Central memory CD8-positive, alpha-beta T cell (primary cell): Measurements from ENCODE around the gene RB1.

ENCODE experiments used
- ATAC-seq: fragments of 150-1000 bp; cut with Tn5 transposase; replicated peaks from 2 replicates; pipeline ENCODE4 v1.10.0; 2022; ENCODE audit warnings: mild to moderate bottlenecking, moderate FRiP score, moderate number of reproducible peaks; ENCODE audit not compliant: poor library complexity, severe bottlenecking; ENCODE audit errors: extremely low read depth
- DNase-seq, 2 donors: peaks; one replicate each; pipeline ENCODE4 v3.0.0; 2021; ENCODE audit warnings: low spot score in 2 of 2
- H3K27ac Mint-ChIP-seq: one replicate; pipeline ENCODE4 v1.8.0; 2022; ENCODE audit warnings: low read depth, mild to moderate bottlenecking, moderate library complexity, mixed read lengths
- H3K27me3 Mint-ChIP-seq: one replicate; pipeline ENCODE4 v1.8.0; 2022; ENCODE audit warnings: mixed read lengths
- H3K36me3 Mint-ChIP-seq: one replicate; pipeline ENCODE4 v1.8.0; 2022; ENCODE audit warnings: mild to moderate bottlenecking, moderate library complexity, mixed read lengths; ENCODE audit not compliant: insufficient read depth
- H3K4me1 Mint-ChIP-seq: one replicate; pipeline ENCODE4 v1.8.0; 2022; ENCODE audit warnings: mixed read lengths
- H3K4me3 Mint-ChIP-seq: one replicate; pipeline ENCODE4 v1.8.0; 2022; ENCODE audit warnings: mild to moderate bottlenecking, moderate library complexity, mixed read lengths
- H3K9me3 Mint-ChIP-seq: one replicate; pipeline ENCODE4 v1.8.0; 2022; ENCODE audit warnings: mixed read lengths

Gene RB1

GRCh38 chr13:48268019-48268418 is 35.5 kb upstream of the RB1 start:
- Mint-ChIP-seq H3K27me3 (no peaks in the 10 kb centered on the region), H3K36me3 (peaks cover 19% of the 10 kb centered on the region), H3K4me1 (peaks cover 39% of the 10 kb centered on the region), H3K4me3 (no peak overlapping the region), H3K27ac (peak overlapping the region; percentile 44), H3K9me3 (no peaks in the 10 kb centered on the region)
- no peak for ATAC-seq
- no peak for DNase-seq

- Mint-ChIP-seq H3K4me3 (no peak overlapping the region), H3K9me3 (no peaks in the 10 kb centered on the region), H3K27ac (no peak overlapping the region), H3K4me1 (peaks cover 10% of the 10 kb centered on the region), H3K27me3 (no peaks in the 10 kb centered on the region), H3K36me3 (peaks cover 7% of the 10 kb centered on the region)
- no peak for DNase-seq
- ATAC-seq: no peak
These were observed 30.2 kb upstream of the RB1 start for GRCh38 chr13:48273346-48273745.

- Mint-ChIP-seq H3K36me3 (peaks cover 3% of the 10 kb centered on the region), H3K4me1 (no peaks in the 10 kb centered on the region), H3K9me3 (no peaks in the 10 kb centered on the region), H3K27me3 (no peaks in the 10 kb centered on the region), H3K27ac (no peak overlapping the region), H3K4me3 (no peak overlapping the region)
- DNase-seq (no peak), ATAC-seq (no peak)
These were observed 28.0 kb upstream of the RB1 start for GRCh38 chr13:48275507-48275906.

GRCh38 chr13:48278806-48279205 is 24.7 kb upstream of the RB1 start:
- no peaks in the 10 kb centered on the region for H3K36me3 Mint-ChIP-seq
- no peaks in the 10 kb centered on the region for H3K9me3 Mint-ChIP-seq
- no peak overlapping the region for H3K27ac Mint-ChIP-seq
- ATAC-seq (no peak), DNase-seq (no peak)
- H3K4me3 Mint-ChIP-seq: no peak overlapping the region
- H3K27me3 Mint-ChIP-seq: no peaks in the 10 kb centered on the region
- H3K4me1 Mint-ChIP-seq: no peaks in the 10 kb centered on the region

- no peaks in the 10 kb centered on the region for H3K4me1 Mint-ChIP-seq
- H3K27me3 Mint-ChIP-seq: no peaks in the 10 kb centered on the region
- ATAC-seq (no peak), DNase-seq (no peak)
- H3K27ac Mint-ChIP-seq: no peak overlapping the region
- H3K36me3 Mint-ChIP-seq: peaks cover 2% of the 10 kb centered on the region
- no peak overlapping the region for H3K4me3 Mint-ChIP-seq
- H3K9me3 Mint-ChIP-seq: no peaks in the 10 kb centered on the region
These were observed 22.0 kb upstream of the RB1 start for GRCh38 chr13:48281556-48281955.

GRCh38 chr13:48291730-48292129 is 11.8 kb upstream of the RB1 start:
- H3K4me1 Mint-ChIP-seq: no peaks in the 10 kb centered on the region
- no peaks in the 10 kb centered on the region for H3K36me3 Mint-ChIP-seq
- no peaks in the 10 kb centered on the region for H3K9me3 Mint-ChIP-seq
- DNase-seq (no peak), ATAC-seq (no peak)
- no peak overlapping the region for H3K27ac Mint-ChIP-seq
- H3K27me3 Mint-ChIP-seq: peaks cover 15% of the 10 kb centered on the region
- H3K4me3 Mint-ChIP-seq: no peak overlapping the region

GRCh38 chr13:48292650-48293049 is 10.9 kb upstream of the RB1 start:
- Mint-ChIP-seq H3K36me3 (no peaks in the 10 kb centered on the region), H3K27ac (no peak overlapping the region), H3K27me3 (peaks cover 15% of the 10 kb centered on the region), H3K4me1 (no peaks in the 10 kb centered on the region), H3K9me3 (no peaks in the 10 kb centered on the region), H3K4me3 (no peak overlapping the region)
- ATAC-seq: no peak
- no peak for DNase-seq

- no peak for DNase-seq
- no peak for ATAC-seq
- H3K36me3 Mint-ChIP-seq: no peaks in the 10 kb centered on the region
- no peak overlapping the region for H3K27ac Mint-ChIP-seq
- H3K4me3 Mint-ChIP-seq: no peak overlapping the region
- H3K9me3 Mint-ChIP-seq: no peaks in the 10 kb centered on the region
- no peaks in the 10 kb centered on the region for H3K27me3 Mint-ChIP-seq
- H3K4me1 Mint-ChIP-seq: no peaks in the 10 kb centered on the region
These were observed 8.9 kb upstream of the RB1 start for GRCh38 chr13:48294653-48295052.

GRCh38 chr13:48295271-48295670 is 8.3 kb upstream of the RB1 start:
- Mint-ChIP-seq H3K9me3 (no peaks in the 10 kb centered on the region), H3K27ac (no peak overlapping the region), H3K4me3 (no peak overlapping the region), H3K36me3 (no peaks in the 10 kb centered on the region), H3K27me3 (no peaks in the 10 kb centered on the region), H3K4me1 (no peaks in the 10 kb centered on the region)
- DNase-seq (no peak), ATAC-seq (no peak)

GRCh38 chr13:48296528-48296927 is 7.0 kb upstream of the RB1 start:
- no peak overlapping the region for H3K27ac Mint-ChIP-seq
- DNase-seq (no peak), ATAC-seq (no peak)
- H3K27me3 Mint-ChIP-seq: no peaks in the 10 kb centered on the region
- no peaks in the 10 kb centered on the region for H3K36me3 Mint-ChIP-seq
- no peaks in the 10 kb centered on the region for H3K9me3 Mint-ChIP-seq
- H3K4me1 Mint-ChIP-seq: no peaks in the 10 kb centered on the region
- no peak overlapping the region for H3K4me3 Mint-ChIP-seq

GRCh38 chr13:48297131-48297786 is 6.3 kb upstream of the RB1 start:
- H3K27ac Mint-ChIP-seq: no peak overlapping the region
- peaks cover under 1% of the 10 kb centered on the region for H3K4me1 Mint-ChIP-seq
- ATAC-seq (no peak), DNase-seq (no peak)
- no peaks in the 10 kb centered on the region for H3K36me3 Mint-ChIP-seq
- no peak overlapping the region for H3K4me3 Mint-ChIP-seq
- no peaks in the 10 kb centered on the region for H3K27me3 Mint-ChIP-seq
- no peaks in the 10 kb centered on the region for H3K9me3 Mint-ChIP-seq

- no peak overlapping the region for H3K4me3 Mint-ChIP-seq
- peaks cover 15% of the 10 kb centered on the region for H3K4me1 Mint-ChIP-seq
- H3K27me3 Mint-ChIP-seq: no peaks in the 10 kb centered on the region
- no peak for DNase-seq
- H3K9me3 Mint-ChIP-seq: no peaks in the 10 kb centered on the region
- no peak for ATAC-seq
- peaks cover 16% of the 10 kb centered on the region for H3K36me3 Mint-ChIP-seq
- no peak overlapping the region for H3K27ac Mint-ChIP-seq
These were observed 4.0 kb upstream of the RB1 start for GRCh38 chr13:48299591-48299990.

GRCh38 chr13:48302871-48303358 is 636 bp upstream of the RB1 start:
- Mint-ChIP-seq H3K9me3 (no peaks in the 10 kb centered on the region), H3K36me3 (peaks cover 25% of the 10 kb centered on the region), H3K27me3 (no peaks in the 10 kb centered on the region), H3K4me1 (peaks cover 33% of the 10 kb centered on the region), H3K4me3 (peak overlapping the region; percentile 95), H3K27ac (peak overlapping the region; percentile 95)
- DNase-seq (no peak), ATAC-seq (peak; percentile 8)
